Stimulated activated naive CD8-positive, alpha-beta T cell treated with anti-CD3 and anti-CD28 coated beads, Interleukin-15, Interleukin-2, amounts not matched to agents 100 ng/mL and 50 ng/mL, for 24 hours (primary cell): ENCODE measurements around the gene COL1A2.

ENCODE experiments used
- H3K27ac Mint-ChIP-seq: one replicate; pipeline ENCODE4 v1.8.0; 2021; ENCODE audit warnings: mild to moderate bottlenecking, mixed read lengths
- H3K27me3 Mint-ChIP-seq: one replicate; pipeline ENCODE4 v1.8.0; 2021; ENCODE audit warnings: mixed read lengths
- H3K36me3 Mint-ChIP-seq: one replicate; pipeline ENCODE4 v1.8.0; 2021; ENCODE audit warnings: low read depth, mixed read lengths
- H3K4me1 Mint-ChIP-seq: one replicate; pipeline ENCODE4 v1.8.0; 2021; ENCODE audit warnings: low read depth, mixed read lengths
- H3K4me3 Mint-ChIP-seq: one replicate; pipeline ENCODE4 v1.8.0; 2021; ENCODE audit warnings: mild to moderate bottlenecking, mixed read lengths
- H3K9me3 Mint-ChIP-seq: one replicate; pipeline ENCODE4 v1.8.0; 2021; ENCODE audit warnings: mixed read lengths

Gene COL1A2

GRCh38 chr7:94412762-94413322, 18.1 kb downstream of the COL1A2 start:
- H3K27me3 Mint-ChIP-seq: peaks cover 3% of the 10 kb centered on the region
- no peaks in the 10 kb centered on the region for H3K4me1 Mint-ChIP-seq
- no peaks in the 10 kb centered on the region for H3K9me3 Mint-ChIP-seq
- no peak overlapping the region for H3K4me3 Mint-ChIP-seq
- no peak overlapping the region for H3K27ac Mint-ChIP-seq
- H3K36me3 Mint-ChIP-seq: no peaks in the 10 kb centered on the region

- Mint-ChIP-seq H3K27ac (no peak overlapping the region), H3K9me3 (no peaks in the 10 kb centered on the region), H3K27me3 (peaks cover 3% of the 10 kb centered on the region), H3K4me3 (no peak overlapping the region), H3K4me1 (no peaks in the 10 kb centered on the region), H3K36me3 (no peaks in the 10 kb centered on the region)
Measured at GRCh38 chr7:94414481-94414880, 19.8 kb downstream of the COL1A2 start.

GRCh38 chr7:94414980-94415379, 20.3 kb downstream of the COL1A2 start:
- Mint-ChIP-seq H3K27me3 (peaks cover 3% of the 10 kb centered on the region), H3K4me1 (no peaks in the 10 kb centered on the region), H3K9me3 (no peaks in the 10 kb centered on the region), H3K4me3 (no peak overlapping the region), H3K36me3 (no peaks in the 10 kb centered on the region), H3K27ac (no peak overlapping the region)

GRCh38 chr7:94417306-94417705, 22.6 kb downstream of the COL1A2 start:
- no peak overlapping the region for H3K27ac Mint-ChIP-seq
- no peaks in the 10 kb centered on the region for H3K9me3 Mint-ChIP-seq
- H3K4me1 Mint-ChIP-seq: no peaks in the 10 kb centered on the region
- H3K4me3 Mint-ChIP-seq: no peak overlapping the region
- no peaks in the 10 kb centered on the region for H3K27me3 Mint-ChIP-seq
- H3K36me3 Mint-ChIP-seq: no peaks in the 10 kb centered on the region

GRCh38 chr7:94417901-94418300, 23.2 kb downstream of the COL1A2 start:
- Mint-ChIP-seq H3K9me3 (no peaks in the 10 kb centered on the region), H3K27ac (no peak overlapping the region), H3K36me3 (no peaks in the 10 kb centered on the region), H3K4me3 (no peak overlapping the region), H3K4me1 (no peaks in the 10 kb centered on the region), H3K27me3 (no peaks in the 10 kb centered on the region)

GRCh38 chr7:94418851-94419250, 24.2 kb downstream of the COL1A2 start:
- Mint-ChIP-seq H3K4me1 (no peaks in the 10 kb centered on the region), H3K27me3 (no peaks in the 10 kb centered on the region), H3K27ac (no peak overlapping the region), H3K9me3 (no peaks in the 10 kb centered on the region), H3K36me3 (no peaks in the 10 kb centered on the region), H3K4me3 (no peak overlapping the region)

- Mint-ChIP-seq H3K9me3 (no peaks in the 10 kb centered on the region), H3K4me3 (no peak overlapping the region)
Measured at GRCh38 chr7:94420328-94420727, 25.6 kb downstream of the COL1A2 start.

GRCh38 chr7:94421681-94422080, 27.0 kb downstream of the COL1A2 start:
- no peaks in the 10 kb centered on the region for H3K4me1 Mint-ChIP-seq
- H3K4me3 Mint-ChIP-seq: no peak overlapping the region
- no peaks in the 10 kb centered on the region for H3K9me3 Mint-ChIP-seq
- H3K36me3 Mint-ChIP-seq: no peaks in the 10 kb centered on the region
- H3K27me3 Mint-ChIP-seq: no peaks in the 10 kb centered on the region
- H3K27ac Mint-ChIP-seq: no peak overlapping the region

More at GRCh38 chr7:94420328-94420727, 25.6 kb downstream of the COL1A2 start:
- Mint-ChIP-seq H3K27me3 (no peaks in the 10 kb centered on the region), H3K4me1 (no peaks in the 10 kb centered on the region), H3K27ac (no peak overlapping the region), H3K36me3 (no peaks in the 10 kb centered on the region)

GRCh38 chr7:94422136-94422535, 27.4 kb downstream of the COL1A2 start:
- Mint-ChIP-seq H3K27me3 (no peaks in the 10 kb centered on the region), H3K27ac (no peak overlapping the region), H3K36me3 (no peaks in the 10 kb centered on the region), H3K4me3 (no peak overlapping the region), H3K9me3 (no peaks in the 10 kb centered on the region), H3K4me1 (no peaks in the 10 kb centered on the region)

GRCh38 chr7:94422827-94423460, 28.2 kb downstream of the COL1A2 start:
- Mint-ChIP-seq H3K27ac (no peak overlapping the region), H3K4me1 (no peaks in the 10 kb centered on the region), H3K4me3 (no peak overlapping the region), H3K9me3 (no peaks in the 10 kb centered on the region), H3K27me3 (no peaks in the 10 kb centered on the region), H3K36me3 (no peaks in the 10 kb centered on the region)

- Mint-ChIP-seq H3K36me3 (no peaks in the 10 kb centered on the region), H3K4me3 (no peak overlapping the region), H3K9me3 (no peaks in the 10 kb centered on the region), H3K4me1 (no peaks in the 10 kb centered on the region), H3K27me3 (no peaks in the 10 kb centered on the region), H3K27ac (no peak overlapping the region)
Measured at GRCh38 chr7:94423863-94424735, 29.4 kb downstream of the COL1A2 start.

- H3K9me3 Mint-ChIP-seq: no peaks in the 10 kb centered on the region
- H3K27me3 Mint-ChIP-seq: peaks cover 4% of the 10 kb centered on the region
Measured at GRCh38 chr7:94425546-94425945, 30.9 kb downstream of the COL1A2 start.

GRCh38 chr7:94426980-94427875, 32.5 kb downstream of the COL1A2 start:
- Mint-ChIP-seq H3K9me3 (no peaks in the 10 kb centered on the region), H3K4me1 (no peaks in the 10 kb centered on the region), H3K4me3 (no peak overlapping the region), H3K27me3 (peaks cover 4% of the 10 kb centered on the region), H3K36me3 (no peaks in the 10 kb centered on the region), H3K27ac (no peak overlapping the region)

More at GRCh38 chr7:94425546-94425945, 30.9 kb downstream of the COL1A2 start:
- Mint-ChIP-seq H3K36me3 (no peaks in the 10 kb centered on the region), H3K4me3 (no peak overlapping the region), H3K27ac (no peak overlapping the region), H3K4me1 (no peaks in the 10 kb centered on the region)

- no peaks in the 10 kb centered on the region for H3K36me3 Mint-ChIP-seq
- no peak overlapping the region for H3K27ac Mint-ChIP-seq
- peaks cover 4% of the 10 kb centered on the region for H3K27me3 Mint-ChIP-seq
- H3K9me3 Mint-ChIP-seq: no peaks in the 10 kb centered on the region
- H3K4me3 Mint-ChIP-seq: no peak overlapping the region
- H3K4me1 Mint-ChIP-seq: no peaks in the 10 kb centered on the region
Measured at GRCh38 chr7:94429153-94429552, 34.5 kb downstream of the COL1A2 start.
